IMR-90 (cell line): Measurements from ENCODE around the gene TRUB2.

Source experiments
- FOS ChIP-seq: fragments of 150-350 bp; IDR thresholded peaks from 2 replicates; pipeline ENCODE4 v1.6.1; 2016; ENCODE audit warnings: low read depth, low read length
- SMC3 ChIP-seq: fragments of 150-350 bp; IDR thresholded peaks from 2 replicates; pipeline ENCODE4 v1.6.1; 2016; ENCODE audit warnings: low read depth, mild to moderate bottlenecking, antibody characterized with exemption, low read length, moderate library complexity
- USF2 ChIP-seq: fragments of 150-350 bp; IDR thresholded peaks from 2 replicates; pipeline ENCODE4 v1.6.1; 2017; ENCODE audit warnings: mild to moderate bottlenecking, antibody characterized with exemption, low read length, low read depth
- TF ChIP-seq, protein P1 (sequence below): conservative IDR thresholded peaks from 2 replicates; pipeline ENCODE4 v1.5.1; 2012; ENCODE audit warnings: mild to moderate bottlenecking, low read depth, low read length, improper control_type of control experiment

GRCh38 chr9:128370367-128370751 is 48.1 kb upstream of the TRUB2 start:
- TF ChIP-seq, protein P1, sequence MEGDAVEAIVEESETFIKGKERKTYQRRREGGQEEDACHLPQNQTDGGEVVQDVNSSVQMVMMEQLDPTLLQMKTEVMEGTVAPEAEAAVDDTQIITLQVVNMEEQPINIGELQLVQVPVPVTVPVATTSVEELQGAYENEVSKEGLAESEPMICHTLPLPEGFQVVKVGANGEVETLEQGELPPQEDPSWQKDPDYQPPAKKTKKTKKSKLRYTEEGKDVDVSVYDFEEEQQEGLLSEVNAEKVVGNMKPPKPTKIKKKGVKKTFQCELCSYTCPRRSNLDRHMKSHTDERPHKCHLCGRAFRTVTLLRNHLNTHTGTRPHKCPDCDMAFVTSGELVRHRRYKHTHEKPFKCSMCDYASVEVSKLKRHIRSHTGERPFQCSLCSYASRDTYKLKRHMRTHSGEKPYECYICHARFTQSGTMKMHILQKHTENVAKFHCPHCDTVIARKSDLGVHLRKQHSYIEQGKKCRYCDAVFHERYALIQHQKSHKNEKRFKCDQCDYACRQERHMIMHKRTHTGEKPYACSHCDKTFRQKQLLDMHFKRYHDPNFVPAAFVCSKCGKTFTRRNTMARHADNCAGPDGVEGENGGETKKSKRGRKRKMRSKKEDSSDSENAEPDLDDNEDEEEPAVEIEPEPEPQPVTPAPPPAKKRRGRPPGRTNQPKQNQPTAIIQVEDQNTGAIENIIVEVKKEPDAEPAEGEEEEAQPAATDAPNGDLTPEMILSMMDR, result no peak
- no peak for TF ChIP-seq FOS
- TF ChIP-seq SMC3, result no peak
- TF ChIP-seq USF2, result no peak
